Germinal center (tissue), 1 donor: ENCODE data around the gene SERPINB6.
"Not testable (repeated sequence)": the region's sequence is repeated elsewhere in the genome, so short reads cannot be mapped to it uniquely, and the experiment has no call there.

Source experiments
- DNase-seq: peaks from one replicate; pipeline ENCODE4 v3.0.0; 2012; ENCODE audit warnings: mixed read lengths, low spot score

Gene SERPINB6

GRCh38 chr6:2958331-2958711 lies 13.0 kb downstream of the SERPINB6 start:
- no peak for DNase-seq

- DNase-seq = no peak
Measured at GRCh38 chr6:2957696-2958330, 13.6 kb downstream of the SERPINB6 start.

DNA sequence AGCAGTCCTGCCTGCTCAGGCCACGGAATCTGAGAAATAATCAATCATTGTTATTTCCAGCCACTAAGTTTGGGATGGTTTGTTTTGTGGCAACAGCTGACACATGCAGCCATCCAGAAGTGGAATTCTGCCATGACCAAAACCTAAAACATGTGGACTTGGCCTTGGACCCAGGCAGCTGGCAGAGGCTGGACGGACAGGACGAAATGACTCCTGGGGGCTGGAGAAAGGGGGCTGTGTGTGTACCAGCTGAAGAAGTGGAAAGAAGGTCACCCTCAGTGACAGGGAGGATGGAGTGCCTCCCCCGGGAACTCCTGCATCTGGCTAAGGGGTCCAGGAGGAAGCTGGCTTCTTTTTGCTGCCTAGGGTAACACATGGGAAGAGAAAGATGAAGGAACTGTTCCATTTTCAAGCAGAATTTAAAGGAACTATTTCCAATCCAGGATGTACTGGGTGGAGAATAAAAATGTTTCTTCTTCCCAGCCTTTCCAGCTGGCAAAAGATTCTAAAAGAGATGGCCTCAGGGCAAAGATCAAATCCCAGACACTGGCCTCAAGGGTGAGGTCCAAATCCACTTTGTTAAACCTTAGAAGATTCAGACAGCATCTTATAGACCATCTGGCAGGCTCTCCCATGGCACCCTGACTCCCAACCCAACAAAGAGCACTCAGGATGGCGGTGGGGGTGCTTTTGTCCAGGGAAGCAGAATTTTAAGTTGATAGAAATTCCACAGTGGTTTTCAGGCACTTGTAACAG lies 14.3 kb downstream of the SERPINB6 start:
- DNase-seq = no peak

DNA sequence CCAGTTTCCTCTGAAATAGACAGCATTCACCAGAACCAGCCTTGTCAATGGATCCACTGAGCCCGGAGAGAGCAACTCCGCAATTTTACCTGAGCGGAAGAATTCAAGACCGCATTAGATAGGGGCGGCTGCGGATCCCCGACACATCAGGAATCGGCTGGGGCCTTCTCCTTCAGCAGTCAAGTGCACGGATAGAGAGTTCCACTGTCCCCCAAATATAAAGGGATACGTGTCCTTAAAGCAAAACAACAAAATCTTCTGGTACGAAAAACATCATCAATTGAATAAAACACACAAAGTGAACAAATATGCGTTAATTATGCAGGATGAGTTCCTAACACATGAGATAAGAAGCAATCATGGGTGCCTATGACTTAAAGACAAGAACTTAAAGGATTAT lies 18.3 kb downstream of the SERPINB6 start:
- DNase-seq = no peak

GRCh38 chr6:2952557-2953095 lies 18.7 kb downstream of the SERPINB6 start:
- DNase-seq = peak; percentile 70

DNA sequence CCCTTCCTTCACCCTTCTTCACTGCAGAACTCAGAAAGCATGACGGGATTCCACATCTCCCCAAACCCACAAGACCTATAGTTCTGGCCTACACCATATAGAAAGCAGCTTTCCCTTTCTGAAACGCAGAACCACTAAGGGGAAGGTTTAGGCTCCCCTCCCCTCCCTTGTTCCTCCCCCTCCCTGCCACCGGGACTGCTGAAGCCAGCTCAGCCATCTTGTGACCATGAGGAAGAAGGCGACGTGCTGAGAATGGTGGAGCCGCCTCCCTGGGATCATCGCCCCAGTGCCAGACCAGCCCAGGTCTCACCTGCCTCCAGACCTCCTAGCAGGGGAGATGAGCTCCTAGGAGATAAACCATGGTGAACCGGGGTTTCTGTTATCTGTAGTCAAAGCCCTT lies 19.6 kb downstream of the SERPINB6 start:
- no peak for DNase-seq

GRCh38 chr6:2950713-2951112 lies 20.7 kb downstream of the SERPINB6 start:
- DNase-seq = no peak

GRCh38 chr6:2949536-2950083 lies 21.8 kb downstream of the SERPINB6 start:
- DNase-seq = no peak

DNA sequence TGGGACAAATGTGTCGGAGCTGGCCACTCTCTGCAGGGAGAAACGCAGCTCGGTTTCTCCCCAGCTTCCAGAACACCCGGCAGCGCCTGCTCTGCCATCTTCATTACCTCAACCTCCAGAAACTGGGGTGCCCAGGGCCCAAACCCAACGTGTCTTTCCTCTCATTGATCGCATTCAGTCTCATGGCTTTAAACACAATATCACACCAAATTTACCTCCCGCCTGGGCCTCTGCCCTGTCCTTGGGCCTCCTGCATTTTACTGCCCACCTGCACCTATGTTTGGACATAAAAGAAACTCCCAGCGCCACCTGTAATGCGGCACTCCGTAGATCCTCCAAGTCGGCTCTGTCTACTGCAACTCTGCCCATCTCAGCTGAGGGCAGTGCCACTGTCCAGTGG lies 22.2 kb downstream of the SERPINB6 start:
- no peak for DNase-seq

GRCh38 chr6:2948228-2949025 lies 22.9 kb downstream of the SERPINB6 start:
- DNase-seq = no peak

DNA sequence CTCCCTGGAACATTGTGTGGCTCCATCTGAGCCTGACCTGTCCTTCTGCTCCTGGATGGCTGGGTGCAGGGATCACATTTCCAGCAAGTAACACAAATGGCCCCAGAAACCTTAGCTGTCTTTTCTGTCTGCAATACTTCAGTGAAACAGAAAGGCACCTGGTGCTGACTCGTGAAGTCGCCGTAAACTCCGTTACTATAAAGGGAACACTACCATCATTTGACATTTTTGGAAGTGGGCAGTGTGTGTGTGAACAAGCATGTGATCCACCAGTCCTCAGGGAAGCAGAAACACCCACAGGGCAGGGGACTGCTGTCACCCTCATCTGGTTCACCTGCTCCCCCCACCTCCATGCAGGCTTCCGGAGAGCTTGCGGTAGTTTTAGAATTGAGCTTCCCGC lies 23.9 kb downstream of the SERPINB6 start:
- no peak for DNase-seq

DNA sequence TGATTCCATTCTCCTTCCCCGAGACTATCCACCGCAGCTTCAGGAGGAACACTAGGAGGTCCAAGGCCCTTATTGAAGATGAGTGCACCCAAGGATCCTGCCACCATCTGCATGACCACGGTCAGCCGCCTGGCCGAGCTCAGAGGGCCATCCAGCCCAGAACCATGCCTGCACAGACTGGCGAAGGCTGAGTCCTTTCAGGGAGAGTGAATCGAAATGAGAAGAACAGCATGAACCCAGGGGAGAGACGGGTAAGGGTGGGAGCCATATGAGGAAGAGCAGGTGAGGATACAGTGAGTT lies 26.3 kb downstream of the SERPINB6 start:
- no peak for DNase-seq

DNA sequence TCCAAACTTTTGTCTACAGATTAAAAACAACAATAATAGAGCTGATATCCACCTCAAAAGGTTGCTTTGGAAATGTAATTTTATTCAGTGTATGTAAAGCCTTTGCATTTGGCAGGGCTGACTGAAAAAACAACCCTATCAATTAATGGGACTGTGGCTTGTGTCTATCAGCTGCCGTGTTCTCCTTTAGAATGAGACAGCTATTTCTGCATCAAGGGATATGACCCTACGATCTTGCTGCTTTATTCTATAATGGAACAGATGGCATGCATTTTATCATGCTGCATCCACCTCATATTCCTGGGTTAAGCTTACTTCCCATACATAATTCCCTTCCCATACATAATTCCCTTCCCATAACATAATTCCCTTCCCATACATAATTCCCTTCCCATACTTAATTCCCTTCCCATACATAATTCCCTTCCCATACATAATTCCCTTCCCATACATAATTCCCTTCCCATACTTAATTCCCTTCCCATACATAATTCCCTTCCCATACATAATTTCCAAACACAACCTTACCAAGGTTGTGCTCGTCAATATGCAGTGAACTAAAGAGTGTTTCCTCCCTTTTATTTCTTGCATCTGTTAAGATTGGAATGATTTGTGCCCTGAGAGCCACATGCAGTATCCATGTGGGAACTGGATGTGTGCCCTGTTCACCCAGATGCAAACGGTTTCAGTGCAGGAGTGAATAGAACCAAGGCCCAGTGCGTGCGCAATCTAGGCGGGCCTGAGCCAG lies 26.8 kb downstream of the SERPINB6 start:
- DNase-seq = no peak

DNA sequence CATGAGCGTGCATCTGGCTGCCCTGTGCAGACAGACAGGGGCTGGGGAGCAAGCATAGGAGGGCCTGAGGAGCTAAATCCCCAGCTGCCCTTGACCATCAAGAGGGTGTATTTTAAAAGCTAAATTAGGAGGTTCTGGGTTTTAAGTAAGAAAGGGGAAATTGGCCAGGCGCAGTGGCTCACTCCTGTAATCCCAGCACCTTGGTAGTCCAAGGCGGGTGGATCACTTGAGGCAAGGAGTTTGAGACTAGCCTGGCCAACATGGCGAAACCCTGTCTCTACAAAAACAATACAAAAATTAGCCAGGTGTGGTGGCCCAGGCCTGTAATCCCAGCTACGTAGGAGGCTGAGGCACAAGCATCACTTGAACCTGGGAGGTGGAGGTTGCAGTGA lies 27.8 kb downstream of the SERPINB6 start:
- no peak for DNase-seq

DNA sequence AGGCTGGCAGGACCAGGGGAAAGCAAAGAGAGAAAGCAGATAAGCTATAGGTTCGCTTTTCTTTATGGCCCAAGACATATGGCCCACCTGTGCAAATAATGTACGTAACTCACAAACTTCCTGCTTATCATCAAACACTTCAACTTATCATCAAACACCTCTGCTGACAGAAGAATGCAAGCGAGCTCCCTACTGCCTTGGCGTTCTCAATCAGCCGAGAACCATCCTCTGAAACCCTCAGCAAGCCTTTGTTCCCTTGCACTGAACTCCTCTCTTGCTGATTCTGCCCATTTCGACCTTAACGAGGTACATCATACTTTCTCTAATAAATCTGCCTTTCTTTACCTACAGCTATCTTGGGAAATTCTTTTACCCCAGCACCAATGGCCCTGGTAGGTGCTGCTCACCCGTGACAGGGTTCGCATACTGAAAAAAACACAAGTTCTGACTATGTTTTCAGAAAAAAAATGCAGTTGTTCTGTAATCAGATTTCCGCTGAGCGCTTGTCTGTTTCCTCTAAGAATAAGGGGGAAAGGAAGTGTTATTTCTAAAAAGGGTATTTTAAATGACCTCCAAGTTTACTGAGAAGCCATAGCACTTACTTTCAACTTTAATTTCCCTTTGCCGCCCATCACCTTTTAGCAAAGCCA lies 28.3 kb downstream of the SERPINB6 start:
- peak; percentile 22 for DNase-seq

DNA sequence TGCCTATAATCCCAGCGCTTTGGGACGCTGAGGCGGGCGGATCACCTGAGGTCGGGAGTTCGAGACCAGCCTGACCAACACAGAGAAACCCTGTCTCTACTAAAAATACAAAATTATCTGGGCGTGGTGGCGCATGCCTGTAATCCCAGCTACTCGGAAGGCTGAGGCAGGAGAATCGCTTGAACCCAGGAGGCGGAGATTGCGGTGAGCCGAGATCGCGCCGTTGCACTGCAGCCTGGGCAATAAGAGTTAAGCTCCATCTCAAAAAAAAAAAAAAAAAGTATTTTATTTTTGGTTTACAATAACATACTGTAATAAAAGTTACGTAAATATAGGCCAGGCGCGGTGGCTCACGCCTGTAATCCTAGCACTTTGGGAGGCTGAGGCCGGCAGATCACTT lies 29.3 kb downstream of the SERPINB6 start:
- not testable (repeated sequence) for DNase-seq

DNA sequence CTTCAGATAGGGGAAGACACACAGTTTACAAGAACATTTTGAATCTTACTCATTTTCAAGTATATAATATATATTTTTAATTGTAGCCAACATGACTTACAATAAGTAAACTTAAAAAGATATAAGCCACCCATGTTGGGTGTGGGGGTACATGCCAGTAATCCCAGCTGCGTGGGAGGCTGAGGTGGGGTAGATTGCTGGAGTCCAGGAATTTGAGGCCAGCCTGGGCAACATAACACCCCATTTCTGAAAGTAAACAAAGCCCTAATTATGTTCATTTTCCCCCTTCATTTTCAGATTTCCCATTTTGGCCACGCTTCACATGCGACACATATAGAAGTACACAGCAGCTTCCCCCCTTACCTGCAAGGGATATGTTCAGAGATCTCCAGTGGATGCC lies 30.5 kb downstream of the SERPINB6 start:
- no peak for DNase-seq

DNA sequence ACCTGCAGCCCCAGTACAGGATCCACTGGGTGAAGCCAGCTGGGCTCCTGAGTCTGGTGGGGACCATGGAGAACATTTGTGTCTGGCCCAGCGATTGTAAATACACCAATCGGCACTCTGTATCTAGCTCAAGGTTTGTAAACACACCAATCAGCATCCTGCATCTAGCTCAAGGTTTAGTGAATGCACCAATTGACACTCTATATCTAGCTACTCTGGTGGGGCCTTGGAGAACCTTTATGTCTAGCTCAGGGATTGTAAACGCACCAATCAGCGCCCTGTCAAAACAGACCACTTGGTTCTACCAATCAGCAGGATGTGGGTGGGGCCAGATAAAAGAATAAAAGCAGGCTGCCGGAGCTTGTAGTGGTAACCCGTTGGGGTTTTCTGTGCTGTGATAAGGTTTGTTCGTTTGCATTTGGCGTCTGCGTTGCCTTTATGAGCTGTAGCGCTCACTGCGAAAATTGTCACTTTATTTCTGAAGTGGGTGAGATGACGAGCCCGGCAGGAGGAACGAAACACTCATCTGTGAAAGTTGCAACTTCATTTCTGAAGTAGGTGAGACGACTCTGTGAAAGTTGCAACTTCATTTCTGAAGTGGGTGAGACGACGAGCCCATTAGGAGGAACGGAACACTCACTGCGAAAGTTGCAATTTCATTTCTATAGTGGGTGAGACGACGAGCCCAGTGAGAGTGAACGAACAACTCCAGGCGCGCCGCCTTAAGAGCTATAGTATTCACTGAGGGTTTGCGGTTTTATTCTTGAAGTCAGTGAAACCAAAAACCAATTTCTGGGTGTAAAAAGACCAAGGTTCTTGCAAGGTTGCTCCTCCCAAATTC lies 31.1 kb downstream of the SERPINB6 start:
- DNase-seq = peak; percentile 52

GRCh38 chr6:2939315-2940009 lies 31.9 kb downstream of the SERPINB6 start:
- no peak for DNase-seq

GRCh38 chr6:2938632-2939083 lies 32.7 kb downstream of the SERPINB6 start:
- peak; percentile 13 for DNase-seq
